Measurements from ENCODE around the gene GLB1L3. TPM values are rescaled to one million over a fixed set of nuclear protein-coding genes. Genes with fewer than 3 reads are reported as not detected.

The GLB1L3 gene
- total RNA-seq, 1 experiment from 2014 or later: not detected

- BruUV-seq (replicated peaks): no TSS peak
- Mint-ChIP-seq H3K27ac (ENCODE audit: unreplicated experiment) (no peak overlapping the region), H3K9me3 (ENCODE audit: low read depth, unreplicated experiment) (no peaks in the 10 kb centered on the region), H3K4me1 (ENCODE audit: low read depth, unreplicated experiment) (peaks cover 35% of the 10 kb centered on the region), H3K27me3 (ENCODE audit: unreplicated experiment) (peaks cover 28% of the 10 kb centered on the region), H3K36me3 (ENCODE audit: insufficient read depth, unreplicated experiment) (no peaks in the 10 kb centered on the region), H3K4me3 (ENCODE audit: low read depth, unreplicated experiment) (no peak overlapping the region)
- no peak for TF ChIP-seq CTCF (IDR thresholded peaks at IDR 0.05; ENCODE audit: unreplicated experiment)
- no peak for DNase-seq
- intact Hi-C loops (cut with micrococcal nuclease; ENCODE audit: unreplicated experiment): loop anchor here (10.0 kb wide), 1 partner anchor 307 kb away; no protein-coding TSS in a partner anchor
- CTCF ChIA-PET: no interaction called here
Measured at GRCh38 chr11:134267461-134267860, 8.7 kb upstream of the GLB1L3 start.

- CTCF ChIA-PET: no interaction called here
- intact Hi-C loops (cut with micrococcal nuclease; ENCODE audit: unreplicated experiment): loop anchor here (10.0 kb wide), 1 partner anchor 307 kb away; no protein-coding TSS in a partner anchor
- H3K36me3 Mint-ChIP-seq (ENCODE audit: insufficient read depth, unreplicated experiment): no peaks in the 10 kb centered on the region
- no peak for TF ChIP-seq CTCF (IDR thresholded peaks at IDR 0.05; ENCODE audit: unreplicated experiment)
- H3K27me3 Mint-ChIP-seq (ENCODE audit: unreplicated experiment): peaks cover 33% of the 10 kb centered on the region
- H3K4me3 Mint-ChIP-seq (ENCODE audit: low read depth, unreplicated experiment): no peak overlapping the region
- H3K4me1 Mint-ChIP-seq (ENCODE audit: low read depth, unreplicated experiment): peaks cover 35% of the 10 kb centered on the region
- no TSS peak for BruUV-seq (replicated peaks)
- DNase-seq: no peak
- H3K27ac Mint-ChIP-seq (ENCODE audit: unreplicated experiment): no peak overlapping the region
- no peaks in the 10 kb centered on the region for H3K9me3 Mint-ChIP-seq (ENCODE audit: low read depth, unreplicated experiment)
Measured at GRCh38 chr11:134267966-134268365, 8.2 kb upstream of the GLB1L3 start.

- no peaks in the 10 kb centered on the region for H3K9me3 Mint-ChIP-seq (ENCODE audit: low read depth, unreplicated experiment)
- no peaks in the 10 kb centered on the region for H3K36me3 Mint-ChIP-seq (ENCODE audit: insufficient read depth, unreplicated experiment)
- intact Hi-C loops (cut with micrococcal nuclease; ENCODE audit: unreplicated experiment): no loop called here
- DNase-seq: no peak
- BruUV-seq (replicated peaks): no TSS peak
- no peak overlapping the region for H3K27ac Mint-ChIP-seq (ENCODE audit: unreplicated experiment)
- H3K27me3 Mint-ChIP-seq (ENCODE audit: unreplicated experiment): peaks cover 57% of the 10 kb centered on the region
- H3K4me3 Mint-ChIP-seq (ENCODE audit: low read depth, unreplicated experiment): no peak overlapping the region
- H3K4me1 Mint-ChIP-seq (ENCODE audit: low read depth, unreplicated experiment): peaks cover 35% of the 10 kb centered on the region
- CTCF ChIA-PET: no interaction called here
- TF ChIP-seq CTCF (IDR thresholded peaks at IDR 0.05; ENCODE audit: unreplicated experiment): no peak
Measured at GRCh38 chr11:134270250-134270714, 5.9 kb upstream of the GLB1L3 start.

- H3K4me3 Mint-ChIP-seq (ENCODE audit: low read depth, unreplicated experiment): no peak overlapping the region
- no peak for TF ChIP-seq CTCF (IDR thresholded peaks at IDR 0.05; ENCODE audit: unreplicated experiment)
- CTCF ChIA-PET: no interaction called here
- intact Hi-C loops (cut with micrococcal nuclease; ENCODE audit: unreplicated experiment): no loop called here
- no peak overlapping the region for H3K27ac Mint-ChIP-seq (ENCODE audit: unreplicated experiment)
- H3K4me1 Mint-ChIP-seq (ENCODE audit: low read depth, unreplicated experiment): peaks cover 24% of the 10 kb centered on the region
- peaks cover 71% of the 10 kb centered on the region for H3K27me3 Mint-ChIP-seq (ENCODE audit: unreplicated experiment)
- BruUV-seq (replicated peaks): no TSS peak
- DNase-seq: no peak
- no peaks in the 10 kb centered on the region for H3K36me3 Mint-ChIP-seq (ENCODE audit: insufficient read depth, unreplicated experiment)
- no peaks in the 10 kb centered on the region for H3K9me3 Mint-ChIP-seq (ENCODE audit: low read depth, unreplicated experiment)
Measured at GRCh38 chr11:134271978-134272377, 4.2 kb upstream of the GLB1L3 start.

Measured in Calu3 (cell line).